Large intestine (tissue), 3 donors: ENCODE data around the gene CGB7. TPM values are rescaled to one million over a fixed set of nuclear protein-coding genes. Genes with fewer than 3 reads are reported as not detected.
"Not testable (repeated sequence)": the region's sequence is repeated elsewhere in the genome, so short reads cannot be mapped to it uniquely, and the experiment has no call there.

Source experiments
- DNase-seq, 2 donors: peaks; one replicate each; pipeline versions ENCODE4 v3.0.0 to v3.0.0-alpha.2; 2013
- H3K27ac ChIP-seq: one replicate; pipeline ENCODE4 v1.5.1; 2013; ENCODE audit warnings: low read length
- H3K27me3 ChIP-seq: 2 replicates; pipeline ENCODE4 v1.6.1; 2013; ENCODE audit warnings: low read length; ENCODE audit not compliant: control insufficient read depth, insufficient read depth
- H3K36me3 ChIP-seq: 2 replicates; pipeline ENCODE4 v1.6.1; 2013; ENCODE audit warnings: low read length; ENCODE audit not compliant: control insufficient read depth, insufficient read depth
- H3K4me1 ChIP-seq: one replicate; pipeline ENCODE4 v1.6.1; 2013; ENCODE audit warnings: low read length; ENCODE audit not compliant: control insufficient read depth, insufficient read depth
- H3K4me3 ChIP-seq: one replicate; pipeline ENCODE4 v1.5.1; 2013; ENCODE audit warnings: low read length
- H3K9me3 ChIP-seq: one replicate; pipeline ENCODE4 v1.6.1; 2013; ENCODE audit warnings: mild to moderate bottlenecking, low read depth, low read length, moderate library complexity; ENCODE audit not compliant: control insufficient read depth
- WGBS: methylation state at CpG from one replicate; pipeline ENCODE4 v1.1.5; 2013; ENCODE audit warnings: low lambda C conversion rate; ENCODE audit not compliant: insufficient coverage; 5-methylcytosine and 5-hydroxymethylcytosine counted together
- polyA plus RNA-seq: library from polyadenylated mRNA; unstranded; fragments of 120-200 nt; gene quantifications from one replicate; pipeline ENCODE4 v1.2.1, GENCODE V29; 2013

CGB7 gene
- polyA plus RNA-seq, 1 donor: 0.06 TPM

- WGBS: no CpG with 5 or more reads among the region's 15 CpGs
- H3K36me3 ChIP-seq, H3K9me3 ChIP-seq, H3K27ac ChIP-seq, H3K4me1 ChIP-seq, H3K4me3 ChIP-seq, DNase-seq: not testable (repeated sequence)
- H3K27me3 ChIP-seq: peaks cover 32% of the 10 kb centered on the region
Observed at GRCh38 chr19:49024233-49024632, 33.3 kb downstream of the CGB7 start, which contains the start of gene CGB3. CGB3 (minus strand) TSS chr19:49024333; CDS start chr19:49023971, 362 bp downstream.

- no peak overlapping the region for H3K4me3 ChIP-seq
- H3K27ac ChIP-seq: no peak overlapping the region
- H3K4me1 ChIP-seq: peaks cover 15% of the 10 kb centered on the region
- WGBS: no CpG with 5 or more reads among the region's 9 CpGs
- H3K9me3 ChIP-seq: no peaks in the 10 kb centered on the region
- no peaks in the 10 kb centered on the region for H3K36me3 ChIP-seq
- peaks cover 44% of the 10 kb centered on the region for H3K27me3 ChIP-seq
- DNase-seq: no peak
Observed at GRCh38 chr19:49022116-49022515, 35.4 kb downstream of the CGB7 start.

- Histone ChIP-seq H3K36me3 (peaks cover 1% of the 10 kb centered on the region), H3K9me3 (no peaks in the 10 kb centered on the region), H3K4me3 (no peak overlapping the region), H3K4me1 (peaks cover 15% of the 10 kb centered on the region), H3K27ac (no peak overlapping the region), H3K27me3 (peaks cover 44% of the 10 kb centered on the region)
- WGBS: 30% methylated on average over 5 of the region's 16 CpGs
- DNase-seq: no peak
Observed at GRCh38 chr19:49020931-49021895, 36.3 kb downstream of the CGB7 start.

- DNase-seq: no peak
- no peak overlapping the region for H3K27ac ChIP-seq
Observed at GRCh38 chr19:49020342-49020741, 37.2 kb downstream of the CGB7 start.

GRCh38 chr19:49019242-49019932, 38.2 kb downstream of the CGB7 start:
- H3K36me3 ChIP-seq: peaks cover 19% of the 10 kb centered on the region
- WGBS: no CpG with 5 or more reads among the region's 41 CpGs
- no peak overlapping the region for H3K27ac ChIP-seq

More at GRCh38 chr19:49020342-49020741, 37.2 kb downstream of the CGB7 start:
- Histone ChIP-seq H3K9me3 (no peaks in the 10 kb centered on the region), H3K4me1 (peaks cover 15% of the 10 kb centered on the region), H3K4me3 (no peak overlapping the region), H3K27me3 (peaks cover 44% of the 10 kb centered on the region), H3K36me3 (peaks cover 10% of the 10 kb centered on the region)
- WGBS: no CpG with 5 or more reads among the region's 11 CpGs

GRCh38 chr19:49018388-49019241, 38.9 kb downstream of the CGB7 start:
- Histone ChIP-seq H3K4me3 (peak overlapping the region; percentile 26), H3K36me3 (peaks cover 26% of the 10 kb centered on the region), H3K4me1 (peaks cover 15% of the 10 kb centered on the region), H3K27me3 (peaks cover 44% of the 10 kb centered on the region)
- H3K9me3 ChIP-seq, H3K27ac ChIP-seq: not testable (repeated sequence)
- no CpG with 5 or more reads among the region's 50 CpGs for WGBS
- peak in 1 of 2 donors; percentile 29 for DNase-seq

More at GRCh38 chr19:49019242-49019932, 38.2 kb downstream of the CGB7 start:
- Histone ChIP-seq H3K27me3 (peaks cover 44% of the 10 kb centered on the region), H3K4me1 (peaks cover 15% of the 10 kb centered on the region), H3K9me3 (no peaks in the 10 kb centered on the region), H3K4me3 (peak overlapping the region; percentile 18)
- DNase-seq: peak in 1 of 2 donors; percentile 39

- H3K27ac ChIP-seq: no peak overlapping the region
- H3K36me3 ChIP-seq: peaks cover 30% of the 10 kb centered on the region
- H3K9me3 ChIP-seq: no peaks in the 10 kb centered on the region
- no CpG with 5 or more reads among the region's 62 CpGs for WGBS
- H3K4me3 ChIP-seq: peak overlapping the region; percentile 44
- DNase-seq: peak; percentile 42 to 77
- H3K27me3 ChIP-seq: peaks cover 44% of the 10 kb centered on the region
- H3K4me1 ChIP-seq: peaks cover 15% of the 10 kb centered on the region
Observed at GRCh38 chr19:49017666-49018351, 39.7 kb downstream of the CGB7 start.

- Histone ChIP-seq H3K9me3 (no peaks in the 10 kb centered on the region), H3K4me1 (peaks cover 15% of the 10 kb centered on the region), H3K36me3 (peaks cover 31% of the 10 kb centered on the region), H3K4me3 (peak within 1 kb of the TSS; percentile 44), H3K27ac (no peak within 1 kb of the TSS), H3K27me3 (peaks cover 41% of the 10 kb centered on the region)
- no CpG with 5 or more reads among the region's 17 CpGs for WGBS
- DNase-seq: no peak
Observed at GRCh38 chr19:49017041-49017665, 40.4 kb downstream of the CGB7 start, which contains the start of gene LHB. LHB (minus strand) TSS chr19:49017091; CDS start chr19:49017081, 10 bp downstream.
